Measurements from ENCODE around the gene ZDHHC14. TPM values are rescaled to one million over a fixed set of nuclear protein-coding genes. Genes with fewer than 3 reads are reported as not detected.

The ZDHHC14 gene
- total and polyA plus RNA-seq, 2 experiments from 2014 or later, result 7.5 to 10.1 TPM

GRCh38 chr6:157427969-157428368, 47.0 kb downstream of the ZDHHC14 start:
- Histone ChIP-seq H3K27me3 (no peaks in the 10 kb centered on the region), H3K4me1 (ENCODE audit: low read depth) (peaks cover 25% of the 10 kb centered on the region), H3K9me3 (ENCODE audit: low read depth) (no peaks in the 10 kb centered on the region), H3K36me3 (no peaks in the 10 kb centered on the region), H3K4me3 (no peak overlapping the region), H3K27ac (no peak overlapping the region)
- TF ChIP-seq CTCF (IDR thresholded peaks at IDR 0.05; ENCODE audit: low read depth, low read length), result no peak
- no peak for DNase-seq (ENCODE audit: low read depth in 1 of 2, low spot score in 1 of 2)

GRCh38 chr6:157428427-157429202, 47.6 kb downstream of the ZDHHC14 start:
- TF ChIP-seq CTCF (IDR thresholded peaks at IDR 0.05; ENCODE audit: low read depth, low read length), result no peak
- no peak for DNase-seq (ENCODE audit: low read depth in 1 of 2, low spot score in 1 of 2)
- no peaks in the 10 kb centered on the region for H3K27me3 ChIP-seq
- H3K4me3 ChIP-seq, result no peak overlapping the region
- no peaks in the 10 kb centered on the region for H3K36me3 ChIP-seq
- no peaks in the 10 kb centered on the region for H3K9me3 ChIP-seq (ENCODE audit: low read depth)
- H3K4me1 ChIP-seq (ENCODE audit: low read depth), result peaks cover 25% of the 10 kb centered on the region
- H3K27ac ChIP-seq, result no peak overlapping the region

GRCh38 chr6:157429248-157429647, 48.3 kb downstream of the ZDHHC14 start:
- peaks cover 21% of the 10 kb centered on the region for H3K4me1 ChIP-seq (ENCODE audit: low read depth)
- no peak for TF ChIP-seq CTCF (IDR thresholded peaks at IDR 0.05; ENCODE audit: low read depth, low read length)

GRCh38 chr6:157430834-157431233, 49.8 kb downstream of the ZDHHC14 start:
- no peak for DNase-seq (ENCODE audit: low read depth in 1 of 2, low spot score in 1 of 2)
- H3K9me3 ChIP-seq (ENCODE audit: low read depth), result no peaks in the 10 kb centered on the region
- no peak for TF ChIP-seq CTCF (IDR thresholded peaks at IDR 0.05; ENCODE audit: low read depth, low read length)
- H3K36me3 ChIP-seq, result no peaks in the 10 kb centered on the region
- no peak overlapping the region for H3K27ac ChIP-seq
- H3K27me3 ChIP-seq, result no peaks in the 10 kb centered on the region
- H3K4me3 ChIP-seq, result no peak overlapping the region
- H3K4me1 ChIP-seq (ENCODE audit: low read depth), result peaks cover 11% of the 10 kb centered on the region

More at GRCh38 chr6:157429248-157429647, 48.3 kb downstream of the ZDHHC14 start:
- Histone ChIP-seq H3K27me3 (no peaks in the 10 kb centered on the region), H3K4me3 (no peak overlapping the region), H3K36me3 (no peaks in the 10 kb centered on the region), H3K27ac (no peak overlapping the region), H3K9me3 (ENCODE audit: low read depth) (no peaks in the 10 kb centered on the region)
- no peak for DNase-seq (ENCODE audit: low read depth in 1 of 2, low spot score in 1 of 2)

- no peak for DNase-seq (ENCODE audit: low read depth in 1 of 2, low spot score in 1 of 2)
- H3K9me3 ChIP-seq (ENCODE audit: low read depth), result no peaks in the 10 kb centered on the region
These were observed 51.4 kb downstream of the ZDHHC14 start for GRCh38 chr6:157432231-157432891.

More at GRCh38 chr6:157432231-157432891, 51.4 kb downstream of the ZDHHC14 start:
- H3K27me3 ChIP-seq, result no peaks in the 10 kb centered on the region
- H3K36me3 ChIP-seq, result no peaks in the 10 kb centered on the region
- H3K27ac ChIP-seq, result no peak overlapping the region
- no peak overlapping the region for H3K4me3 ChIP-seq
- H3K4me1 ChIP-seq (ENCODE audit: low read depth), result peaks cover 11% of the 10 kb centered on the region
- TF ChIP-seq CTCF (IDR thresholded peaks at IDR 0.05; ENCODE audit: low read depth, low read length), result no peak
